Endothelial cell of umbilical vein (primary cell): ENCODE data around the gene SEPTIN10. TPM values are rescaled to one million over a fixed set of nuclear protein-coding genes. Genes with fewer than 3 reads are reported as not detected.

ENCODE experiments used
- BruUV-seq: library from RNA; stranded (reverse); fragments of 400-500 nt; replicated peaks from 2 replicates; lab custom pipeline; 2021; lab: Mats Ljungman, UMichigan
- CTCF ChIA-PET: fragments of 300-600, 350-600 bp; sonication (Branson Sonifier 250); formaldehyde crosslinking; loops from one replicate; lab custom pipeline; 2021; ENCODE audit warnings: antibody characterized with exemption, inconsistent platforms; lab: Charles Lee
- POLR2A ChIA-PET: fragments of 300-600, 350-600 bp; sonication (Branson Sonifier 250); formaldehyde crosslinking; loops from one replicate; lab custom pipeline; 2021; ENCODE audit warnings: antibody characterized with exemption, inconsistent platforms; lab: Charles Lee
- DNase-seq: peaks from one replicate; pipeline ENCODE4 v3.0.0-alpha.2; 2011; ENCODE audit warnings: low read depth, low spot score
- FAIRE-seq: peaks from 2 replicates; lab custom pipeline; 2011; peaks lifted over from hg19 to GRCh38; lab: Jason Lieb, UNC
- H2AFZ ChIP-seq: 2 replicates; pipeline ENCODE4 v1.6.0; 2012; ENCODE audit warnings: low read depth, low read length, control low read depth, inconsistent platforms
- H3K27ac ChIP-seq: 2 replicates; pipeline ENCODE4 v1.5.1; 2011; ENCODE audit warnings: low read depth, mild to moderate bottlenecking, control low read depth, low read length, moderate library complexity; ENCODE audit not compliant: insufficient read depth
- H3K27me3 ChIP-seq, 2 experiments: 2 replicates each; pipeline versions ENCODE4 v1.6.0 to v1.6.1; 2011; ENCODE audit warnings: low read length in 2 of 2, mixed read lengths in 1 of 2; ENCODE audit not compliant: control insufficient read depth in 2 of 2, insufficient read depth in 2 of 2
- H3K36me3 ChIP-seq, 2 experiments: 2 replicates in 1 of 2; 3 replicates in 1 of 2; pipeline ENCODE4 v1.5.1; 2011; ENCODE audit warnings: low read length in 2 of 2, mild to moderate bottlenecking in 1 of 2, moderate library complexity in 1 of 2; ENCODE audit not compliant: control insufficient read depth in 2 of 2, insufficient read depth in 2 of 2; ENCODE audit errors: extremely low read depth in 1 of 2
- H3K4me1 ChIP-seq: 3 replicates; pipeline ENCODE4 v1.5.1; 2011; ENCODE audit warnings: mild to moderate bottlenecking, low read length; ENCODE audit not compliant: control insufficient read depth, insufficient read depth; ENCODE audit errors: extremely low read depth
- H3K4me2 ChIP-seq: 2 replicates; pipeline ENCODE4 v1.6.1; 2011; ENCODE audit warnings: low read length, control low read depth, mixed read lengths; ENCODE audit not compliant: insufficient read depth
- H3K4me3 ChIP-seq, 3 experiments: fragments of 200-600 bp in 1 of 3; sonication (generic), shearing (Covaris generic) in 1 of 3; replicated peaks in 1 of 3; 2 replicates each; pipeline ENCODE4 v1.5.1; 2011 to 2016; ENCODE audit warnings: control low read depth in 3 of 3, low read length in 3 of 3, mild to moderate bottlenecking in 2 of 3, inconsistent platforms in 1 of 3, low read depth in 1 of 3, moderate library complexity in 1 of 3; ENCODE audit not compliant: insufficient read depth in 1 of 3
- H3K79me2 ChIP-seq: 2 replicates; pipeline ENCODE4 v1.6.0; 2012; ENCODE audit warnings: low read length, inconsistent platforms; ENCODE audit not compliant: control insufficient read depth, insufficient read depth
- H3K9ac ChIP-seq: replicated peaks from 2 replicates; pipeline ENCODE3; 2011; ENCODE audit warnings: low read length, control low read depth; ENCODE audit not compliant: insufficient read depth; ENCODE audit errors: extremely low read depth
- H3K9me1 ChIP-seq: replicated peaks from 3 replicates; pipeline ENCODE4 v1.6.0; 2011; ENCODE audit warnings: mild to moderate bottlenecking, low read length; ENCODE audit not compliant: control insufficient read depth, insufficient read depth; ENCODE audit errors: extremely low read depth
- H3K9me3 ChIP-seq: replicated peaks from 2 replicates; pipeline ENCODE4 v1.5.1; 2012; ENCODE audit warnings: low read length, inconsistent platforms; ENCODE audit not compliant: control insufficient read depth, insufficient read depth
- H4K20me1 ChIP-seq: replicated peaks from 2 replicates; pipeline ENCODE3; 2011; ENCODE audit warnings: mild to moderate bottlenecking, low read length; ENCODE audit not compliant: control insufficient read depth, insufficient read depth; ENCODE audit errors: extremely low read depth
- EZH2 ChIP-seq: IDR thresholded peaks from 2 replicates; pipeline ENCODE4 v1.6.1; 2012; ENCODE audit warnings: borderline replicate concordance, low read depth, mild to moderate bottlenecking, moderate library complexity, low read length, inconsistent platforms; ENCODE audit not compliant: severe bottlenecking
- FOS ChIP-seq: IDR thresholded peaks from 2 replicates; pipeline ENCODE4 v1.6.1; 2011; ENCODE audit warnings: mild to moderate bottlenecking, low read length, moderate library complexity, borderline replicate concordance; ENCODE audit not compliant: insufficient read depth
- GATA2 ChIP-seq: IDR thresholded peaks from 2 replicates; pipeline ENCODE4 v1.7.0; 2011; ENCODE audit warnings: low read depth, mild to moderate bottlenecking, moderate library complexity, mixed read lengths, low read length; ENCODE audit not compliant: insufficient read length, insufficient read depth
- JUN ChIP-seq: IDR thresholded peaks from 2 replicates; pipeline ENCODE4 v1.6.1; 2011; ENCODE audit warnings: borderline replicate concordance, low read depth; ENCODE audit not compliant: insufficient read length, insufficient read depth
- MYC ChIP-seq: IDR thresholded peaks from one replicate; pipeline ENCODE4 v1.6.1; 2011; ENCODE audit warnings: mild to moderate bottlenecking, low read depth, low read length
- POLR2A ChIP-seq: IDR thresholded peaks from 2 replicates; pipeline ENCODE4 v1.6.1; 2012; ENCODE audit warnings: low read depth, mild to moderate bottlenecking, control low read depth, low read length
- POLR2AphosphoS5 ChIP-seq: IDR thresholded peaks from 2 replicates; pipeline ENCODE4 v1.6.1; 2012; ENCODE audit warnings: low read depth, mild to moderate bottlenecking, control low read depth, low read length, moderate library complexity; ENCODE audit not compliant: insufficient read depth
- dilution Hi-C: fragments of 300-500 bp; cut with MboI; formaldehyde crosslinking; loops from one replicate; pipeline ENCODE4 v1.15.0; 2019; ENCODE audit warnings: low sequenced_read_pairs; ENCODE audit not compliant: extremely low pct_ligation_motif_present
- intact Hi-C: fragments of 100-400 bp; cut with micrococcal nuclease; formaldehyde crosslinking; loops from one replicate; pipeline ENCODE4 v1.10.0; 2022
- polyA plus RNA-seq, 4 experiments: library from polyadenylated mRNA; depleted of rRNA in 3 of 4; stranded (reverse) in 3 of 4; unstranded in 1 of 4; fragments of >200 nt; gene quantifications; 2 replicates each; pipeline versions ENCODE4 v1.2.1 to v1.2.3, GENCODE V29; 2011 to 2012; ENCODE audit warnings: missing spikeins in 1 of 4
- total RNA-seq: library from RNA; stranded (reverse); gene quantifications from 2 replicates; pipeline ENCODE4 v1.2.3, GENCODE V29; 2021
- TF ChIP-seq, protein P1 (sequence below): IDR thresholded peaks from 2 replicates; pipeline ENCODE4 v1.6.1; 2011; ENCODE audit not compliant: insufficient read depth, insufficient read length
- TF ChIP-seq, protein P2 (sequence below), 2 donors: IDR thresholded peaks; 1 replicate in 1 of 2; 2 replicates in 1 of 2; pipeline ENCODE4 v1.5.1; 2011; ENCODE audit warnings: low read length in 2 of 2, mild to moderate bottlenecking in 2 of 2, moderate library complexity in 2 of 2, control low read depth in 1 of 2, inconsistent platforms in 1 of 2, low read depth in 1 of 2; ENCODE audit not compliant: insufficient read depth in 1 of 2; ENCODE audit errors: extremely low read depth in 1 of 2

SEPTIN10 gene
- total and polyA plus RNA-seq, 2 donors (not counting 3 experiments of a cell fraction or from before 2014, with no cell fraction given): 26.1 to 121 TPM

GRCh38 chr2:109648041-109648527 lies 34.3 kb upstream of the SEPTIN10 start:
- H3K4me3 ChIP-seq: no peak overlapping the region
- no peak overlapping the region for H3K4me2 ChIP-seq
- no peak overlapping the region for H3K27ac ChIP-seq
- FAIRE-seq: no peak
- no peaks in the 10 kb centered on the region for H3K4me1 ChIP-seq
- peaks cover 3% of the 10 kb centered on the region for H4K20me1 ChIP-seq
- H3K9me3 ChIP-seq: no peaks in the 10 kb centered on the region
- ChIA-PET CTCF (no interaction called here), POLR2A (no interaction called here)
- H2AFZ ChIP-seq: no peak overlapping the region
- intact Hi-C loops: no loop called here
- H3K79me2 ChIP-seq: no peaks in the 10 kb centered on the region
- no TSS peak for BruUV-seq
- no peaks in the 10 kb centered on the region for H3K9me1 ChIP-seq
- H3K36me3 ChIP-seq: no peaks in the 10 kb centered on the region
- H3K27me3 ChIP-seq: peaks cover 0 to 6% of the 10 kb centered on the region in 2 experiments
- TF ChIP-seq POLR2A (no peak), GATA2 (no peak), POLR2AphosphoS5 (no peak), EZH2 (no peak), JUN (no peak), FOS (no peak)
- TF ChIP-seq, protein P1, sequence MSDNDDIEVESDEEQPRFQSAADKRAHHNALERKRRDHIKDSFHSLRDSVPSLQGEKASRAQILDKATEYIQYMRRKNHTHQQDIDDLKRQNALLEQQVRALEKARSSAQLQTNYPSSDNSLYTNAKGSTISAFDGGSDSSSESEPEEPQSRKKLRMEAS: no peak
- no peak for DNase-seq
- no peak overlapping the region for H3K9ac ChIP-seq
- dilution Hi-C loops: no loop called here

GRCh38 chr2:109647636-109648035 lies 33.9 kb upstream of the SEPTIN10 start:
- BruUV-seq: no TSS peak
- no peak overlapping the region for H3K4me2 ChIP-seq
- ChIA-PET POLR2A (no interaction called here), CTCF (no interaction called here)
- dilution Hi-C loops: no loop called here
- intact Hi-C loops: no loop called here
- DNase-seq: no peak
- peaks cover 0 to 6% of the 10 kb centered on the region in 2 experiments for H3K27me3 ChIP-seq
- H3K4me1 ChIP-seq: no peaks in the 10 kb centered on the region
- no peaks in the 10 kb centered on the region for H3K9me3 ChIP-seq
- no peaks in the 10 kb centered on the region for H3K79me2 ChIP-seq
- H3K9me1 ChIP-seq: no peaks in the 10 kb centered on the region
- H3K36me3 ChIP-seq: no peaks in the 10 kb centered on the region
- peaks cover 3% of the 10 kb centered on the region for H4K20me1 ChIP-seq
- no peak overlapping the region for H2AFZ ChIP-seq
- FAIRE-seq: no peak
- H3K9ac ChIP-seq: no peak overlapping the region
- no peak overlapping the region for H3K4me3 ChIP-seq
- no peak overlapping the region for H3K27ac ChIP-seq
- TF ChIP-seq, protein P1: no peak
- TF ChIP-seq EZH2 (no peak), FOS (no peak), JUN (no peak), GATA2 (no peak), POLR2AphosphoS5 (no peak), MYC (no peak), POLR2A (no peak)
- TF ChIP-seq, protein P2, sequence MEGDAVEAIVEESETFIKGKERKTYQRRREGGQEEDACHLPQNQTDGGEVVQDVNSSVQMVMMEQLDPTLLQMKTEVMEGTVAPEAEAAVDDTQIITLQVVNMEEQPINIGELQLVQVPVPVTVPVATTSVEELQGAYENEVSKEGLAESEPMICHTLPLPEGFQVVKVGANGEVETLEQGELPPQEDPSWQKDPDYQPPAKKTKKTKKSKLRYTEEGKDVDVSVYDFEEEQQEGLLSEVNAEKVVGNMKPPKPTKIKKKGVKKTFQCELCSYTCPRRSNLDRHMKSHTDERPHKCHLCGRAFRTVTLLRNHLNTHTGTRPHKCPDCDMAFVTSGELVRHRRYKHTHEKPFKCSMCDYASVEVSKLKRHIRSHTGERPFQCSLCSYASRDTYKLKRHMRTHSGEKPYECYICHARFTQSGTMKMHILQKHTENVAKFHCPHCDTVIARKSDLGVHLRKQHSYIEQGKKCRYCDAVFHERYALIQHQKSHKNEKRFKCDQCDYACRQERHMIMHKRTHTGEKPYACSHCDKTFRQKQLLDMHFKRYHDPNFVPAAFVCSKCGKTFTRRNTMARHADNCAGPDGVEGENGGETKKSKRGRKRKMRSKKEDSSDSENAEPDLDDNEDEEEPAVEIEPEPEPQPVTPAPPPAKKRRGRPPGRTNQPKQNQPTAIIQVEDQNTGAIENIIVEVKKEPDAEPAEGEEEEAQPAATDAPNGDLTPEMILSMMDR (IDR thresholded peaks at IDR 0.05; ENCODE audit: extremely low read depth in 1 of 2, insufficient read depth in 1 of 2, low read depth in 1 of 2, low read length in 2 of 2): no peak
